Measurements from ENCODE around the gene MAJIN. TPM values are rescaled to one million over a fixed set of nuclear protein-coding genes. Genes with fewer than 3 reads are reported as not detected.

The MAJIN gene
- total and polyA plus RNA-seq, 2 experiments from 2014 or later, result not detected

- no peaks in the 10 kb centered on the region for H3K9me2 ChIP-seq (ENCODE audit: insufficient read depth)
- H3K4me3 ChIP-seq, result no peak overlapping the region
- H3K4me2 ChIP-seq (ENCODE audit: unreplicated experiment), result no peak overlapping the region
- WGBS, 2 experiments (ENCODE audit: low coverage in 1 of 2, low lambda C conversion rate in 2 of 2, missing lambda C conversion rate in 2 of 2), result 87 to 90% methylated on average over 21 to 23 of the region's 23 CpGs
- H3K27ac ChIP-seq, result no peak overlapping the region
- no peaks in the 10 kb centered on the region for H4K20me1 ChIP-seq (ENCODE audit: insufficient read depth)
- H3K79me2 ChIP-seq (ENCODE audit: insufficient read depth), result no peaks in the 10 kb centered on the region
- no peaks in the 10 kb centered on the region for H3F3A ChIP-seq (ENCODE audit: insufficient read depth)
- in situ Hi-C loops (cut with MboI), result no loop called here
- H3K27me3 ChIP-seq (replicated peaks; ENCODE audit: insufficient read depth), result no peaks in the 10 kb centered on the region
- H2AFZ ChIP-seq, result no peak overlapping the region
- no peak overlapping the region for H3K9ac ChIP-seq
- no peaks in the 10 kb centered on the region; the same call in 1 of the 2 replicates for H3K36me3 ChIP-seq (ENCODE audit: low read depth)
- TF ChIP-seq EZH2 (IDR thresholded peaks at IDR 0.05; ENCODE audit: insufficient read depth, poor library complexity, severe bottlenecking), result no peak
- no peak for DNase-seq
- no peaks in the 10 kb centered on the region for H3K4me1 ChIP-seq (ENCODE audit: insufficient read depth)
- no peaks in the 10 kb centered on the region for H3K9me3 ChIP-seq (ENCODE audit: low read depth)
Observed at GRCh38 chr11:64903291-64903833, 68.5 kb downstream of the MAJIN start.

GRCh38 chr11:64902102-64902900, 69.6 kb downstream of the MAJIN start:
- Histone ChIP-seq H3K36me3 (ENCODE audit: low read depth) (no peaks in the 10 kb centered on the region; the same call in 1 of the 2 replicates), H3K27ac (no peak overlapping the region), H3K27me3 (replicated peaks; ENCODE audit: insufficient read depth) (no peaks in the 10 kb centered on the region), H3F3A (ENCODE audit: insufficient read depth) (no peaks in the 10 kb centered on the region), H2AFZ (no peak overlapping the region), H3K9me2 (ENCODE audit: insufficient read depth) (no peaks in the 10 kb centered on the region), H3K9me3 (ENCODE audit: low read depth) (no peaks in the 10 kb centered on the region), H4K20me1 (ENCODE audit: insufficient read depth) (no peaks in the 10 kb centered on the region), H3K4me1 (ENCODE audit: insufficient read depth) (no peaks in the 10 kb centered on the region), H3K9ac (no peak overlapping the region), H3K79me2 (ENCODE audit: insufficient read depth) (no peaks in the 10 kb centered on the region), H3K4me2 (ENCODE audit: unreplicated experiment) (no peak overlapping the region), H3K4me3 (no peak overlapping the region)
- 95% methylated on average over 23 to 30 of the region's 30 CpGs for WGBS, 2 experiments (ENCODE audit: low coverage in 1 of 2, low lambda C conversion rate in 2 of 2, missing lambda C conversion rate in 2 of 2)
- no peak for DNase-seq
- in situ Hi-C loops (cut with MboI), result no loop called here
- TF ChIP-seq EZH2phosphoT487 (IDR thresholded peaks at IDR 0.05; ENCODE audit: insufficient read depth, low read depth) (no peak), EZH2 (IDR thresholded peaks at IDR 0.05; ENCODE audit: insufficient read depth, poor library complexity, severe bottlenecking) (no peak)

- in situ Hi-C loops (cut with MboI), result no loop called here
- no peak for DNase-seq
- Histone ChIP-seq H2AFZ (no peak overlapping the region), H3F3A (ENCODE audit: insufficient read depth) (no peaks in the 10 kb centered on the region), H3K36me3 (ENCODE audit: low read depth) (no peaks in the 10 kb centered on the region; the same call in 1 of the 2 replicates), H3K4me3 (no peak overlapping the region), H3K27ac (no peak overlapping the region), H3K4me2 (ENCODE audit: unreplicated experiment) (no peak overlapping the region), H3K9ac (no peak overlapping the region), H4K20me1 (ENCODE audit: insufficient read depth) (no peaks in the 10 kb centered on the region), H3K4me1 (ENCODE audit: insufficient read depth) (no peaks in the 10 kb centered on the region), H3K9me3 (ENCODE audit: low read depth) (no peaks in the 10 kb centered on the region), H3K79me2 (ENCODE audit: insufficient read depth) (no peaks in the 10 kb centered on the region), H3K27me3 (replicated peaks; ENCODE audit: insufficient read depth) (no peaks in the 10 kb centered on the region), H3K9me2 (ENCODE audit: insufficient read depth) (no peaks in the 10 kb centered on the region)
- no peak for TF ChIP-seq EZH2 (IDR thresholded peaks at IDR 0.05; ENCODE audit: insufficient read depth, poor library complexity, severe bottlenecking)
- TF ChIP-seq EZH2phosphoT487 (IDR thresholded peaks at IDR 0.05; ENCODE audit: insufficient read depth, low read depth), result no peak
- 93 to 97% methylated on average over 17 of the region's 17 CpGs for WGBS, 2 experiments (ENCODE audit: low coverage in 1 of 2, low lambda C conversion rate in 2 of 2, missing lambda C conversion rate in 2 of 2)
Observed at GRCh38 chr11:64900774-64901173, 71.1 kb downstream of the MAJIN start.

- Histone ChIP-seq H3K36me3 (ENCODE audit: low read depth) (no peaks in the 10 kb centered on the region; the same call in 1 of the 2 replicates), H3K4me2 (ENCODE audit: unreplicated experiment) (no peak overlapping the region), H3K9me2 (ENCODE audit: insufficient read depth) (no peaks in the 10 kb centered on the region), H4K20me1 (ENCODE audit: insufficient read depth) (no peaks in the 10 kb centered on the region), H3F3A (ENCODE audit: insufficient read depth) (no peaks in the 10 kb centered on the region), H3K4me1 (ENCODE audit: insufficient read depth) (no peaks in the 10 kb centered on the region), H3K9me3 (ENCODE audit: low read depth) (no peaks in the 10 kb centered on the region), H3K4me3 (no peak overlapping the region), H3K9ac (no peak overlapping the region), H3K27ac (no peak overlapping the region), H3K27me3 (replicated peaks; ENCODE audit: insufficient read depth) (no peaks in the 10 kb centered on the region), H3K79me2 (ENCODE audit: insufficient read depth) (no peaks in the 10 kb centered on the region), H2AFZ (no peak overlapping the region)
- 85 to 89% methylated on average over 14 of the region's 14 CpGs for WGBS, 2 experiments (ENCODE audit: low coverage in 1 of 2, low lambda C conversion rate in 2 of 2, missing lambda C conversion rate in 2 of 2)
- no peak for TF ChIP-seq EZH2phosphoT487 (IDR thresholded peaks at IDR 0.05; ENCODE audit: insufficient read depth, low read depth)
- no peak for TF ChIP-seq EZH2 (IDR thresholded peaks at IDR 0.05; ENCODE audit: insufficient read depth, poor library complexity, severe bottlenecking)
- in situ Hi-C loops (cut with MboI), result no loop called here
- no peak for DNase-seq
Observed at GRCh38 chr11:64900263-64900678, 71.6 kb downstream of the MAJIN start.
